AG04450 (cell line): ENCODE measurements around the gene PGK2. TPM values are rescaled to one million over a fixed set of nuclear protein-coding genes. Genes with fewer than 3 reads are reported as not detected.
"Not testable (repeated sequence)": the region's sequence is repeated elsewhere in the genome, so short reads cannot be mapped to it uniquely, and the experiment has no call there.

Experiments
- CTCF ChIA-PET: fragments of 300-600, 350-600 bp; formaldehyde crosslinking; extraction: SDS; loops from one replicate; lab custom pipeline; 2022; ENCODE audit warnings: antibody characterized with exemption, inconsistent platforms; lab: Charles Lee
- POLR2A ChIA-PET: fragments of 350-600 bp; formaldehyde crosslinking; extraction: SDS; loops from one replicate; lab custom pipeline; 2021; ENCODE audit warnings: antibody characterized with exemption, inconsistent platforms; lab: Yijun Ruan, JAX
- DNase-seq: peaks from one replicate; pipeline ENCODE4 v3.0.0-alpha.2; 2011; ENCODE audit warnings: low read depth, low spot score
- H3K27ac ChIP-seq: one replicate; pipeline ENCODE4 v1.5.1; 2012; ENCODE audit warnings: low read depth, low read length, control low read depth
- H3K27me3 ChIP-seq: one replicate; pipeline ENCODE4 v1.6.0; 2012; ENCODE audit warnings: low read length; ENCODE audit not compliant: control insufficient read depth, insufficient read depth
- H3K4me3 ChIP-seq: 2 replicates; pipeline ENCODE4 v1.5.1; 2011; ENCODE audit warnings: mild to moderate bottlenecking, low read depth, low read length, control low read depth
- H3K9me3 ChIP-seq: 2 replicates; pipeline ENCODE4 v1.5.1; 2012; ENCODE audit warnings: low read length; ENCODE audit not compliant: control insufficient read depth, insufficient read depth
- polyA plus RNA-seq: library from polyadenylated mRNA; depleted of rRNA; stranded (reverse); fragments of >200 nt; gene quantifications from 2 replicates; pipeline ENCODE4 v1.2.3, GENCODE V29; 2011
- TF ChIP-seq, protein P1 (sequence below): IDR thresholded peaks from 2 replicates; pipeline ENCODE4 v1.5.1; 2011; ENCODE audit warnings: low read depth, low read length, control low read depth, inconsistent platforms

PGK2 gene
- polyA plus RNA-seq, 1 experiment, result not detected

DNA sequence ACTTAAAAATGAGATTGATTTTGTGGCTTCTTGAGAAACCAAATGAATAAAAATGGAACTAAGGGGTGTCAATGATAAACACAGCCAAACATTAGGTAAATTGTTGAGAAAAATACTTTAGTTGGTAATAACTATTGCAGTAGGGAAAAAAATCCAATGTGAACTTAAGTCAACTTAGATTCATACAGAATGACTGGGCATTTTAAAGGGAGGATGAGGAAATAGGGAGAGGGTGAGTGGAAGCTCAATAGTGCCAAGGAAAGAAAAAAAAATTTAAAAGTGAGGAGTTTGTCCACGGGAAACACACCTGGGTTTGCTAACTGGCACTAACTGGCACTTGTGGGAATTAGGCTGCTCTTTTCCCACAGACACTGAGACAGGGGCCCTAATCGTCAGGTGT lies 26.2 kb upstream of the PGK2 start:
- TF ChIP-seq, protein P1, sequence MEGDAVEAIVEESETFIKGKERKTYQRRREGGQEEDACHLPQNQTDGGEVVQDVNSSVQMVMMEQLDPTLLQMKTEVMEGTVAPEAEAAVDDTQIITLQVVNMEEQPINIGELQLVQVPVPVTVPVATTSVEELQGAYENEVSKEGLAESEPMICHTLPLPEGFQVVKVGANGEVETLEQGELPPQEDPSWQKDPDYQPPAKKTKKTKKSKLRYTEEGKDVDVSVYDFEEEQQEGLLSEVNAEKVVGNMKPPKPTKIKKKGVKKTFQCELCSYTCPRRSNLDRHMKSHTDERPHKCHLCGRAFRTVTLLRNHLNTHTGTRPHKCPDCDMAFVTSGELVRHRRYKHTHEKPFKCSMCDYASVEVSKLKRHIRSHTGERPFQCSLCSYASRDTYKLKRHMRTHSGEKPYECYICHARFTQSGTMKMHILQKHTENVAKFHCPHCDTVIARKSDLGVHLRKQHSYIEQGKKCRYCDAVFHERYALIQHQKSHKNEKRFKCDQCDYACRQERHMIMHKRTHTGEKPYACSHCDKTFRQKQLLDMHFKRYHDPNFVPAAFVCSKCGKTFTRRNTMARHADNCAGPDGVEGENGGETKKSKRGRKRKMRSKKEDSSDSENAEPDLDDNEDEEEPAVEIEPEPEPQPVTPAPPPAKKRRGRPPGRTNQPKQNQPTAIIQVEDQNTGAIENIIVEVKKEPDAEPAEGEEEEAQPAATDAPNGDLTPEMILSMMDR, result no peak
- Histone ChIP-seq H3K4me3 (no peak overlapping the region), H3K9me3 (no peaks in the 10 kb centered on the region), H3K27me3 (no peaks in the 10 kb centered on the region), H3K27ac (no peak overlapping the region)
- ChIA-PET CTCF (no interaction called here), POLR2A (no interaction called here)
- no peak for DNase-seq

DNA sequence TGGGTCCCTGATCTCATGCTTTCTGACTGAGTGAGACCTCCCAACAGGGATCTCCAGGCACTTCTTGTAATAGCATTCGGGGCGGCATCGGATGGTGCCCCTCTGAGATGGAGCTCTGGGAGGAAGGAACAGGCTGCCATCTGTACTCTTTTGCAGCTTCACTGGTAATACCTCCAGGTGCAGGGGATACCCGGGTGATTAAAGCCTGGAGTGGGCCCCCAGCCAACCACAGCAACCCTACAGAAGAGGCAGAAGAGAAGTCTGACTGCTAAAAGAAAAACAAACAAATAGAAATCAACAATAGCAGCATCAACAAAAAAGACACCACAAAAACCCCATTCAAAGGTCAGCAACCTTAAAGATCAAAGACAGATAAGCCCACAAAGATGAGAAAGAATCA lies 19.1 kb upstream of the PGK2 start:
- peaks cover 7% of the 10 kb centered on the region; the same call in 1 of the 2 replicates for H3K9me3 ChIP-seq
- H3K4me3 ChIP-seq, result no peak overlapping the region
- H3K27me3 ChIP-seq, result no peaks in the 10 kb centered on the region
- POLR2A ChIA-PET, result no interaction called here
- no peak for DNase-seq
- TF ChIP-seq, protein P1, result no peak
- CTCF ChIA-PET, result no interaction called here
- no peak overlapping the region for H3K27ac ChIP-seq

DNA sequence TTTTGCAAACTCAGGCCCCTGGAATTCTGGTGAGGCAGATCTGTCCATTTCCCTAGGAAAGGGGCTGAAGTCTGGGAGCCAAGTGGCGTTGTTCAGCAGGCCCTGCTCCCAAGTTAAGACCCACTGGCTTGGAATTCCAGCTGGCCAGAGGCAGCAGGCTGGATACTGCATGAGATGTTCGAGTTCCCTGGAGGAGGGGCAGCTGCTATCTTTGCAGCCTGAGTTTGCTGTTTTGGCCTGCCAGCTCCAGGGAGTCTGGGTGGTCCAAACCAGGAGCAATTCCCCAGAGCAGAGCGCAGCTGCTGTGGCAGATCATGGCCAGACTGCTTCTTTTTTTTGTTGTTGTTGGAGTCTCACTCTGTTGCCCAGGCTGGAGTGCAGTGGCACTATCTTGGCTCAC lies 18.2 kb upstream of the PGK2 start:
- DNase-seq, result no peak
- TF ChIP-seq, protein P1, result no peak
- Histone ChIP-seq H3K9me3 (peaks cover 7% of the 10 kb centered on the region; the same call in 1 of the 2 replicates), H3K4me3 (no peak overlapping the region), H3K27ac (no peak overlapping the region), H3K27me3 (no peaks in the 10 kb centered on the region)
- CTCF ChIA-PET, result no interaction called here
- POLR2A ChIA-PET, result no interaction called here

DNA sequence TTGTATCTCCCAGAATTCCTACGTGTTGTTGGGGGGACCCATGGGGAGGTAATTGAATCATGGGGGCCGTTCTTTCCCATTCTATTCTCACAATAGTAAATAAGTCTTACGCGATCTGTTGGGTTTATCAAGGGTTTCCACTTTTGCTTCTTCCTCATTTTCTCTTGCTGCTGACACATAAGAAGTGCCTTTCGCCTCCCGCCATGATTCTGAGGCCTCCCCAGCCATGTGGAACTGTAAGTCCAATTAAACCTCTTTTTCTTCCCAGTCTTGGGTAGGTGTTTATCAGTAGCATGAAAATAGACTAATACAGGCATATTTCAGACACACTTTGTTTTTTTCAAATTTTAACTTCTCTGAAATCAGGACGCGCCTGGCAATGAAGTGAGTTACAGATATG lies 14.4 kb upstream of the PGK2 start:
- Histone ChIP-seq H3K4me3 (no peak overlapping the region), H3K9me3 (peaks cover 7% of the 10 kb centered on the region; the same call in 1 of the 2 replicates), H3K27me3 (no peaks in the 10 kb centered on the region), H3K27ac (no peak overlapping the region)
- DNase-seq, result no peak
- ChIA-PET POLR2A (no interaction called here), CTCF (no interaction called here)
- TF ChIP-seq, protein P1, result no peak

DNA sequence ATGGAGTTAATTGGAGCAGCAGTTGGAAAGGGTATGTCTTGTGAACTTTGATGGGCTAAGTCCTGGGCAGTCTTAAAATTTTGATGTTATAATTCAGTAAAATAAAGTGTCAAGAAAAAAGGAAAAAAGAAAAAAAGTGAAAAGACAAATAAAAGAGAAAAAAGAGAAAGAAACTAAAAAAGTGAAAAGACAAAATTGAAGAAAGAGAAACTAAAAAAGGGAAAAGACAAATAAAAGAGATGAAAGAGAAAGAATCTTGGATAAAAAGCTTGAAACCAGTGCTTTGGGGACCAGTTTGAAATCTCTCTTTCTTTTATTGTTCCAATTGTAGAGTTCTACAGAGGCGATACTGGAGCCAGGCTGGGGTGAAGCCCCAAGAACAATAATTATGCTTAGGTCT lies 12.0 kb upstream of the PGK2 start:
- no peak for DNase-seq
- ChIA-PET POLR2A (no interaction called here), CTCF (interaction anchor here (1.3 kb wide), 1 partner anchor 50 kb away, joined by 3 read pairs; no protein-coding TSS in a partner anchor)
- Histone ChIP-seq H3K4me3 (no peak overlapping the region), H3K27me3 (no peaks in the 10 kb centered on the region), H3K27ac (no peak overlapping the region), H3K9me3 (no peaks in the 10 kb centered on the region)
- TF ChIP-seq, protein P1, result no peak

DNA sequence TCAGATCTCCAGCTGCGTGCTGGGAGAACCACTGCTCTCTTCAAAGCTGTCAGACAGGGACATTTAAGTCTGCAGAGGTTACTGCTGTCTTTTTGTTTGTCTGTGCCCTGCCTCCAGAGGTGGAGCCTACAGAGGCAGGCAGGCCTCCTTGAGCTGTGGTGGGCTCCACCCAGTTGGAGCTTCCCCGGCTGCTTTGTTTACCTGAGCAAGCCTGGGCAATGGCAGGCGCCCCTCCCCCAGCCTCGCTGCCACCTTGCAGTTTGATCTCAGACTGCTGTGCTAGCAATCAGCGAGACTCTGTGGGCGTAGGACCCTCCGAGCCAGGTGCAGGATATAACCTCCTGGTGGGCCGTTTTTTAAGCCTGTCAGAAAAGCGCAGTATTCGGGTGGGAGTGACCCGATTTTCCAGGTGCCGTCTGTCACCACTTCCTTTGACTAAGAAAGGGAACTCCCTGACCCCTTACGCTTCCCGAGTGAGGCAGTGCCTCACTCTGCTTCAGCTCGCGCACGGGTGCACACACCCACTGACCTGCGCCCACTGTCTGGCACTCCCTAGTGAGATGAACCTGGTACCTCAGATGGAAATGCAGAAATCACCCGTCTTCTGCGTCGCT lies 9.9 kb upstream of the PGK2 start:
- H3K4me3 ChIP-seq, CTCF ChIA-PET, POLR2A ChIA-PET, H3K27me3 ChIP-seq, H3K9me3 ChIP-seq, DNase-seq, H3K27ac ChIP-seq: not testable (repeated sequence)
